ENCODE data around the gene GNB1. TPM values are rescaled to one million over a fixed set of nuclear protein-coding genes. Genes with fewer than 3 reads are reported as not detected.

The GNB1 gene
- total and polyA plus RNA-seq, 2 experiments from 2014 or later, result 85.5 to 196 TPM

- peak within 1 kb of the TSS; percentile 71 for H3K4me3 ChIP-seq
- DNase-seq (ENCODE audit: low read depth in 1 of 2, low spot score in 1 of 2), result peak; percentile 63 to 82
- no peaks in the 10 kb centered on the region for H3K9me3 ChIP-seq (ENCODE audit: low read depth)
- H3K4me1 ChIP-seq (ENCODE audit: low read depth), result peaks cover 20% of the 10 kb centered on the region
- no peak for TF ChIP-seq CTCF (IDR thresholded peaks at IDR 0.05; ENCODE audit: low read depth, low read length)
- no peaks in the 10 kb centered on the region for H3K36me3 ChIP-seq
- H3K27ac ChIP-seq, result peak within 1 kb of the TSS; percentile 84
- H3K27me3 ChIP-seq, result no peaks in the 10 kb centered on the region
These were observed 112.8 kb downstream of the GNB1 start, which contains the start of gene NADK for GRCh38 chr1:1777950-1778662. Gene NADK (minus strand): TSS chr1:1778470. CDS start chr1:1765406, 13,064 bp downstream.

- DNase-seq (ENCODE audit: low read depth in 1 of 2, low spot score in 1 of 2), result peak in 1 of 2 donors; percentile 51
- no peak for TF ChIP-seq CTCF (IDR thresholded peaks at IDR 0.05; ENCODE audit: low read depth, low read length)
- no peaks in the 10 kb centered on the region for H3K27me3 ChIP-seq
- H3K9me3 ChIP-seq (ENCODE audit: low read depth), result no peaks in the 10 kb centered on the region
- H3K4me1 ChIP-seq (ENCODE audit: low read depth), result peaks cover 15% of the 10 kb centered on the region
- H3K4me3 ChIP-seq, result peak overlapping the region; percentile 71
- H3K36me3 ChIP-seq, result no peaks in the 10 kb centered on the region
- peak overlapping the region; percentile 84 for H3K27ac ChIP-seq
These were observed 113.3 kb downstream of the GNB1 start for GRCh38 chr1:1777583-1777899.

- peak overlapping the region; percentile 84 for H3K27ac ChIP-seq
These were observed 114.0 kb downstream of the GNB1 start for GRCh38 chr1:1776672-1777582.

GRCh38 chr1:1775327-1776226, 115.3 kb downstream of the GNB1 start:
- DNase-seq (ENCODE audit: low read depth in 1 of 2, low spot score in 1 of 2), result no peak
- H3K27ac ChIP-seq, result no peak overlapping the region
- H3K4me1 ChIP-seq (ENCODE audit: low read depth), result peaks cover 8% of the 10 kb centered on the region
- H3K4me3 ChIP-seq, result no peak overlapping the region
- no peak for TF ChIP-seq CTCF (IDR thresholded peaks at IDR 0.05; ENCODE audit: low read depth, low read length)
- H3K27me3 ChIP-seq, result no peaks in the 10 kb centered on the region
- H3K9me3 ChIP-seq (ENCODE audit: low read depth), result no peaks in the 10 kb centered on the region
- no peaks in the 10 kb centered on the region for H3K36me3 ChIP-seq

More at GRCh38 chr1:1776672-1777582, 114.0 kb downstream of the GNB1 start:
- Histone ChIP-seq H3K4me3 (peak overlapping the region; percentile 71), H3K36me3 (no peaks in the 10 kb centered on the region), H3K27me3 (no peaks in the 10 kb centered on the region), H3K4me1 (ENCODE audit: low read depth) (peaks cover 9% of the 10 kb centered on the region), H3K9me3 (ENCODE audit: low read depth) (no peaks in the 10 kb centered on the region)
- TF ChIP-seq CTCF (IDR thresholded peaks at IDR 0.05; ENCODE audit: low read depth, low read length), result no peak
- DNase-seq (ENCODE audit: low read depth in 1 of 2, low spot score in 1 of 2), result peak in 1 of 2 donors; percentile 55

GRCh38 chr1:1773874-1774273, 117.0 kb downstream of the GNB1 start:
- Histone ChIP-seq H3K4me1 (ENCODE audit: low read depth) (peaks cover 8% of the 10 kb centered on the region), H3K4me3 (no peak overlapping the region), H3K36me3 (no peaks in the 10 kb centered on the region), H3K27ac (no peak overlapping the region), H3K27me3 (no peaks in the 10 kb centered on the region), H3K9me3 (ENCODE audit: low read depth) (no peaks in the 10 kb centered on the region)
- no peak for TF ChIP-seq CTCF (IDR thresholded peaks at IDR 0.05; ENCODE audit: low read depth, low read length)
- no peak for DNase-seq (ENCODE audit: low read depth in 1 of 2, low spot score in 1 of 2)

Data from cardiac muscle cell (in vitro differentiated cells and primary cell).